HG03135 (cell line): ENCODE results near the gene MMP14.

Source experiments
- ATAC-seq: cut with Tn5 transposase; IDR thresholded peaks from one replicate; pipeline ENCODE4 v1.9.1; 2021; ENCODE audit warnings: mild to moderate bottlenecking, moderate library complexity; ENCODE audit not compliant: unreplicated experiment

MMP14 gene

GRCh38 chr14:22884076-22884737, 47.8 kb downstream of the MMP14 start:
- ATAC-seq, result no peak

- no peak for ATAC-seq
Observed at GRCh38 chr14:22884738-22885523, 48.5 kb downstream of the MMP14 start.

GRCh38 chr14:22885975-22886374, 49.6 kb downstream of the MMP14 start:
- no peak for ATAC-seq

GRCh38 chr14:22886500-22887259, 50.3 kb downstream of the MMP14 start:
- ATAC-seq, result peak; percentile 52

- ATAC-seq, result peak; percentile 38
Observed at GRCh38 chr14:22887260-22887989, 51.0 kb downstream of the MMP14 start.

- ATAC-seq, result peak; percentile 44
Observed at GRCh38 chr14:22887990-22888378, 51.6 kb downstream of the MMP14 start.

GRCh38 chr14:22888662-22889061, 52.3 kb downstream of the MMP14 start:
- ATAC-seq, result no peak

GRCh38 chr14:22890416-22890815, 54.0 kb downstream of the MMP14 start:
- no peak for ATAC-seq

- no peak for ATAC-seq
Observed at GRCh38 chr14:22892488-22892887, 56.1 kb downstream of the MMP14 start.

- no peak for ATAC-seq
Observed at GRCh38 chr14:22893706-22894105, 57.3 kb downstream of the MMP14 start.

GRCh38 chr14:22895402-22895801, 59.0 kb downstream of the MMP14 start:
- no peak for ATAC-seq

- ATAC-seq, result no peak
Observed at GRCh38 chr14:22896356-22896755, 60.0 kb downstream of the MMP14 start.

GRCh38 chr14:22896760-22897159, 60.4 kb downstream of the MMP14 start:
- no peak for ATAC-seq

- no peak for ATAC-seq
Observed at GRCh38 chr14:22897357-22897756, 61.0 kb downstream of the MMP14 start.
